ENCODE measurements around the gene GNG8. TPM values are rescaled to one million over a fixed set of nuclear protein-coding genes. Genes with fewer than 3 reads are reported as not detected.

GNG8 gene
- total RNA-seq, 1 experiment from 2014 or later: not detected

- Histone ChIP-seq H3K9me3 (ENCODE audit: control insufficient read depth, insufficient read depth, low read depth, low read length) (no peaks in the 10 kb centered on the region), H3K4me1 (ENCODE audit: control insufficient read depth, insufficient read depth, low read length) (no peaks in the 10 kb centered on the region), H3K36me3 (ENCODE audit: control insufficient read depth, insufficient read depth, low read length) (no peaks in the 10 kb centered on the region), H3K27ac (ENCODE audit: low read length) (no peak overlapping the region), H3K27me3 (ENCODE audit: control insufficient read depth, insufficient read depth, low read length) (no peaks in the 10 kb centered on the region), H3K4me3 (ENCODE audit: low read depth in 2 of 2, low read length in 2 of 2) (no peak overlapping the region)
- ChIA-PET CTCF (no interaction called here), POLR2A (interaction anchor here (0.6 kb wide), 2 partner anchors 68 to 86 kb away, joined by 5 to 12 read pairs; partner anchors contain the start of gene PRKD2)
- in situ Hi-C loops (cut with HindIII; ENCODE audit: low pct_unique_long_range_greater_than_20kb, low sequenced_read_pairs) (no loop called here), intact Hi-C loops (cut with micrococcal nuclease; ENCODE audit: unreplicated experiment) (no loop called here)
- no peak for DNase-seq (ENCODE audit: low read depth, low spot score)
- no TSS peak for BruUV-seq (replicated peaks)
- ATAC-seq: no peak
- TF ChIP-seq TCF7L2 (IDR thresholded peaks at IDR 0.05; ENCODE audit: low read depth, low read length): no peak
- no peak for TF ChIP-seq CTCF (IDR thresholded peaks at IDR 0.05)
- no peak for TF ChIP-seq REST (IDR thresholded peaks at IDR 0.05; ENCODE audit: insufficient read depth in 1 of 2, low read depth in 2 of 2, low read length in 1 of 2)
- no peak for TF ChIP-seq SIN3A (IDR thresholded peaks at IDR 0.05; ENCODE audit: borderline replicate concordance, insufficient read depth, low read depth, low read length)
- no peak for TF ChIP-seq POLR2AphosphoS5 (IDR thresholded peaks at IDR 0.05; ENCODE audit: low read depth, low read length)
Measured at GRCh38 chr19:46648060-46648960, 12.3 kb upstream of the GNG8 start.

- no peak overlapping the region for H3K27ac ChIP-seq (ENCODE audit: low read length)
- in situ Hi-C loops (cut with HindIII; ENCODE audit: low pct_unique_long_range_greater_than_20kb, low sequenced_read_pairs): no loop called here
- no peaks in the 10 kb centered on the region for H3K36me3 ChIP-seq (ENCODE audit: control insufficient read depth, insufficient read depth, low read length)
- no peak for DNase-seq (ENCODE audit: low read depth, low spot score)
- BruUV-seq (replicated peaks): no TSS peak
- H3K9me3 ChIP-seq (ENCODE audit: control insufficient read depth, insufficient read depth, low read depth, low read length): no peaks in the 10 kb centered on the region
- ChIA-PET POLR2A (interaction anchor here (0.6 kb wide), 1 partner anchor 1365 kb away, joined by 6 read pairs; no protein-coding TSS in a partner anchor), CTCF (no interaction called here)
- intact Hi-C loops (cut with micrococcal nuclease; ENCODE audit: unreplicated experiment): no loop called here
- no peak for ATAC-seq
- no peak for TF ChIP-seq CTCF (IDR thresholded peaks at IDR 0.05)
- no peak for TF ChIP-seq SIN3A (IDR thresholded peaks at IDR 0.05; ENCODE audit: borderline replicate concordance, insufficient read depth, low read depth, low read length)
- TF ChIP-seq REST (IDR thresholded peaks at IDR 0.05; ENCODE audit: insufficient read depth in 1 of 2, low read depth in 2 of 2, low read length in 1 of 2): no peak
- no peak for TF ChIP-seq POLR2AphosphoS5 (IDR thresholded peaks at IDR 0.05; ENCODE audit: low read depth, low read length)
- no peak for TF ChIP-seq TCF7L2 (IDR thresholded peaks at IDR 0.05; ENCODE audit: low read depth, low read length)
- H3K27me3 ChIP-seq (ENCODE audit: control insufficient read depth, insufficient read depth, low read length): no peaks in the 10 kb centered on the region
- H3K4me1 ChIP-seq (ENCODE audit: control insufficient read depth, insufficient read depth, low read length): no peaks in the 10 kb centered on the region
- no peak overlapping the region for H3K4me3 ChIP-seq (ENCODE audit: low read depth in 2 of 2, low read length in 2 of 2)
Measured at GRCh38 chr19:46646402-46646801, 10.4 kb upstream of the GNG8 start.
